Lower leg skin (tissue), 3 donors: ENCODE data around the gene POMGNT1.

ENCODE experiments used
- CTCF ChIP-seq, 3 donors: fragments of 450-650 bp; IDR thresholded peaks; one replicate each; pipeline ENCODE4 v1.5.1; 2016; ENCODE audit warnings: antibody characterized with exemption in 3 of 3, mild to moderate bottlenecking in 3 of 3, moderate library complexity in 2 of 3
- POLR2A ChIP-seq, 2 donors: fragments of 450-650 bp; IDR thresholded peaks; one replicate each; pipeline ENCODE4 v1.6.1; 2016 to 2017; ENCODE audit warnings: antibody characterized with exemption in 2 of 2, mild to moderate bottlenecking in 1 of 2, moderate library complexity in 1 of 2

DNA sequence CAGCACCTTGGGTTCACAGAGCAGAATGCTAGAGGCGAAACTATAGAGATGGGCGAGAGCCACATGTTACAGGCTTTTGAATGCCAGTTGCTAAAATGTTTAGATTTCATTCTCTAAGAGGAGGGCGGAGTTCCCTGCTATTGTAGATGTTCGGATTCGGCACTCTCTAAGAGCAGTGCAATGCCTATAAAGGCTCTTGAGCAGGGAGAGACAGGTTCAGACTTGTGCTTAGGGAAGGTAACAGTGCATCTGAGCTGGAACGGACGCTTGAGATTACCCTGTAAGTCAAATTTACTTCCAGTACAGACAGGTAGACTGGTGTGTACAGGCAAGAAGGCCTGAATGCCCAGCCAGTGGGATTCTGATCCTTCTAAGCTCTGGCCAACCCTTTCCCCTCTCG lies 20.2 kb upstream of the POMGNT1 start:
- TF ChIP-seq CTCF (IDR thresholded peaks at IDR 0.05) (no peak), POLR2A (IDR thresholded peaks at IDR 0.05) (no peak)
